WI38 (cell line): Measurements from ENCODE around the gene TOMM70.

Experiments used
- H3K4me3 ChIP-seq: 2 replicates; pipeline ENCODE4 v1.5.1; 2011; ENCODE audit warnings: low read depth, mild to moderate bottlenecking, control low read depth, low read length
- TF ChIP-seq, protein P1 (sequence below): IDR thresholded peaks from 2 replicates; pipeline ENCODE4 v1.5.1; 2012; ENCODE audit warnings: low read depth, mild to moderate bottlenecking, control low read depth, low read length

Gene TOMM70

DNA sequence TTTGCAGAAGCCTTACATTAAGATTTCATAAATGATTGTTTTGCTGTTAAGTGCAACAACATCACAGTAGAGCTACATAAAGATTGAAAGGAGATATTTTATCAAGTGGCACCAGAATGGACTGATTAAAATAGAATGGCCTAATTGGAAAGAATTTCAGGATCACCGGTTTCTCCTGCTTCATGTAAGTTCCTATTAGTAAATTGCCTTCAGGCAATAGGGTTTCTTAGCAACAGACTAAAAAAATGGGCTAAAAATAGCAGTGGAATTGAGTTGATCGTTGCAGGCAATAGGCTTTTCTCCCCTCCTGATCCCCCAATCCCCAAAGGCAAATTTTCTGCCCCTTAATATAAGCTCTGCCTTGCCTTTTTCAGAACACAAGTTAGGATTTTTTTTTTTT lies 1.4 kb upstream of the TOMM70 start:
- H3K4me3 ChIP-seq = peak overlapping the region; percentile 70
- TF ChIP-seq, protein P1, sequence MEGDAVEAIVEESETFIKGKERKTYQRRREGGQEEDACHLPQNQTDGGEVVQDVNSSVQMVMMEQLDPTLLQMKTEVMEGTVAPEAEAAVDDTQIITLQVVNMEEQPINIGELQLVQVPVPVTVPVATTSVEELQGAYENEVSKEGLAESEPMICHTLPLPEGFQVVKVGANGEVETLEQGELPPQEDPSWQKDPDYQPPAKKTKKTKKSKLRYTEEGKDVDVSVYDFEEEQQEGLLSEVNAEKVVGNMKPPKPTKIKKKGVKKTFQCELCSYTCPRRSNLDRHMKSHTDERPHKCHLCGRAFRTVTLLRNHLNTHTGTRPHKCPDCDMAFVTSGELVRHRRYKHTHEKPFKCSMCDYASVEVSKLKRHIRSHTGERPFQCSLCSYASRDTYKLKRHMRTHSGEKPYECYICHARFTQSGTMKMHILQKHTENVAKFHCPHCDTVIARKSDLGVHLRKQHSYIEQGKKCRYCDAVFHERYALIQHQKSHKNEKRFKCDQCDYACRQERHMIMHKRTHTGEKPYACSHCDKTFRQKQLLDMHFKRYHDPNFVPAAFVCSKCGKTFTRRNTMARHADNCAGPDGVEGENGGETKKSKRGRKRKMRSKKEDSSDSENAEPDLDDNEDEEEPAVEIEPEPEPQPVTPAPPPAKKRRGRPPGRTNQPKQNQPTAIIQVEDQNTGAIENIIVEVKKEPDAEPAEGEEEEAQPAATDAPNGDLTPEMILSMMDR = no peak

DNA sequence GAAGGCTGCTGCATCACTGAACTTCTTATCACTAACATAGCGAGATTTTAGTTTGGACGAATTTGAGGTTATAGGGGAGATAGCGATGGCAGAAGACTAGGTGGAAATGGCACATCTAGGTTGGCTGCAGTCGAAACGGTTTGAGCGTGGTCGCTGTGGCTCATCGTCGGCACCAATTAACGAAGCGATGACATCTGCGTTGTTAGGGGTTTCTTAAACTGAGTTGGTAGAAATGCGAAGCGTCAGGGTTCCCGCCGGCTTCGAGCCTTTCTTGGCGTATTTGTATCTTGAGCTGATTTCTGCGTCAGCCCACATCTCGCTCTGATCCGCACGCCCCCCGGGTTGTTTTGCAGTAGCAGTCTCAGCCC lies 769 bp upstream of the TOMM70 start:
- H3K4me3 ChIP-seq = peak overlapping the region; percentile 70
- TF ChIP-seq, protein P1 = no peak

DNA sequence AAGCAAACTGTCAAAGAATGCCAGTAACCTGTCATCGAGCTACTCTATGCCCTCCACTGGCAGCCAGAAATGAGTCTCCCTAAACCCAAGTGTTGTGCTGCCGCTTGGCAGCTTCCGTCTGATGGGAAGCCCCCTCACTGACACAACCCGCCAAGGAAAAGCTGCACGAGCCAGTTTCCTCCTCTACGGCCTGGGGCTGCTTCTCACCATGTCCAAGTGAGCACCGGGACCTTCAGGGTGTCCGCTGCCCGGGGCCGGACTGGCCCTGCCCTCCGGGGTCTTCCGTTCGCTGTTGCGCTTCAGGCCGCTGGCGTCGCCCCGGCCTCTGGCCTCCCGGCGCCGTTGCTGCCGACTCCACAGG lies 490 bp downstream of the TOMM70 start:
- peak overlapping the region; percentile 70 for H3K4me3 ChIP-seq
- TF ChIP-seq, protein P1 = no peak

DNA sequence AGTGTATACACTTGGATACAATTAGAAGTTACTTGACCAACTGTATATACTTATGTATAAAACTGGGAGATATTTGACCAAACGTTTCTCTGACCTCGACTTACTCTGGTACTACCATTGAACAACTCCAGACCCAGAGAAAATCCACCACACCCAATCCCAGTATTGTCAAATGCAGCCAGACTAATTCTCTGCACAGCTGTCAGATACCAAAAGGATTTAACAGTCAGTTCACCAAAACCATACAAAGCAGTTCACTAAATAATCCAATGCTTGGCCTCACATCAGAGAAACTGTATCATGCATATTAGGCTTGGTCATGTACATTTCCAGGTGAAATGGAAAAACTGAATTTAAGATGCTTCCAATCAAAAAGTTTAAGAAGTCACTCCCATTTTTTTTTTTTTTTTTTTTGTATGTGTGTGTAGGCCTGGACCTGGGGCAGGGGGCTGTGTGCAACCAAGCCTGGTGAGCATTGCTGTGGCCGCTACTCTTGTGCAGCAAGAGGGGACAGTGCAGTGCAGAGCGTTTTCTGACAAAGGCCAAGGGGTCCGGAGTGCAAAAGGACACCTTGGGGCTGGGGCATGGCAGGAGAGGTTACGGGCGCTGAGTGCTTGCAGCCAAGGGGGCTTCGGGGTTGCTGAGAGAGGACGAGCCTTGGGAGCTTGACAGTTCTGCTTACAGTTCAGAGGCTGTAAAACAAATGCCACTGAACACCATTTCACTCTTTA lies 1.4 kb downstream of the TOMM70 start:
- peak overlapping the region; percentile 70 for H3K4me3 ChIP-seq
- TF ChIP-seq, protein P1 = no peak

DNA sequence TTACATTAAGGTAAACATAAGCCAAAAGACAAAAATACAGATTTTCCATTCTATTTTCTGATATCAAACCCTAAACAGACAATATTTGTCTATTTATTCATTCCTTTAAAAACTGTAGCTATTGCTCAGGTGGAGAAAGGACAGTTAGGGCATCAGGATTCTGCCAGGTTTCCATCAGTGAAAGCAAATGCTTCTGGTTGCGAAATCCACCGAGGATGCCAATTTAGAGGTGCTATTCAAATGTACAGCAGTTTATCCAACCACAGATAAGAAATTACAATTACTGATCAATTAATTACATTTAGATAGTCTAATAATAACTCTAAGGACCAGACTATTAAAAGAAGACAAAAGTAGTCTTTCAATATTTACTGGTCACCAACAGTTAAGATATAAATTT lies 3.9 kb downstream of the TOMM70 start:
- no peak overlapping the region for H3K4me3 ChIP-seq
- TF ChIP-seq, protein P1 = no peak

GRCh38 chr3:100395679-100396431 lies 5.0 kb downstream of the TOMM70 start:
- TF ChIP-seq, protein P1 = no peak
- no peak overlapping the region for H3K4me3 ChIP-seq

- TF ChIP-seq, protein P1 = no peak
- H3K4me3 ChIP-seq = no peak overlapping the region
These were observed 11.9 kb downstream of the TOMM70 start for GRCh38 chr3:100389025-100389424.
